GM23248 (cell line): ENCODE data around the gene GSG1L2. TPM values are rescaled to one million over a fixed set of nuclear protein-coding genes. Genes with fewer than 3 reads are reported as not detected.

Experiments used
- DNase-seq: peaks from one replicate; pipeline ENCODE4 v3.0.0-alpha.2; 2015
- H2AFZ ChIP-seq: fragments of 200-600 bp; sonication (generic); 2 replicates; pipeline ENCODE4 v1.6.1; 2016; ENCODE audit warnings: antibody characterized with exemption
- H3F3A ChIP-seq: fragments of 200-600 bp; sonication (generic); 2 replicates; pipeline ENCODE4 v1.6.1; 2016; ENCODE audit warnings: mild to moderate bottlenecking, antibody characterized with exemption, mixed run types; ENCODE audit not compliant: insufficient read depth
- H3K27ac ChIP-seq: fragments of 200-600 bp; sonication (generic); 2 replicates; pipeline ENCODE4 v1.5.1; 2016; ENCODE audit warnings: mild to moderate bottlenecking
- H3K27me3 ChIP-seq: fragments of 200-600 bp; sonication (generic); replicated peaks from 2 replicates; pipeline ENCODE4 v1.6.1; 2016; ENCODE audit warnings: mild to moderate bottlenecking; ENCODE audit not compliant: insufficient read depth
- H3K36me3 ChIP-seq: fragments of 200-600 bp; sonication (generic); 2 replicates; pipeline ENCODE4 v1.6.1; 2016; ENCODE audit warnings: low read depth, mild to moderate bottlenecking
- H3K4me1 ChIP-seq: fragments of 200-600 bp; sonication (generic); 2 replicates; pipeline ENCODE4 v1.6.1; 2016; ENCODE audit warnings: mild to moderate bottlenecking; ENCODE audit not compliant: insufficient read depth
- H3K4me2 ChIP-seq: fragments of 200-600 bp; sonication (generic); one replicate; pipeline ENCODE4 v1.6.1; 2016; ENCODE audit warnings: mild to moderate bottlenecking; ENCODE audit not compliant: unreplicated experiment
- H3K4me3 ChIP-seq: fragments of 200-600 bp; sonication (generic); 2 replicates; pipeline ENCODE4 v1.5.1; 2016; ENCODE audit warnings: mild to moderate bottlenecking
- H3K79me2 ChIP-seq: fragments of 200-600 bp; sonication (generic); 2 replicates; pipeline ENCODE4 v1.6.1; 2016; ENCODE audit warnings: mild to moderate bottlenecking; ENCODE audit not compliant: insufficient read depth
- H3K9ac ChIP-seq: fragments of 200-600 bp; sonication (generic); 2 replicates; pipeline ENCODE4 v1.6.1; 2016; ENCODE audit warnings: mild to moderate bottlenecking
- H3K9me2 ChIP-seq: fragments of 200-600 bp; sonication (generic); 2 replicates; pipeline ENCODE4 v1.6.1; 2016; ENCODE audit warnings: mixed run types, mild to moderate bottlenecking, moderate library complexity; ENCODE audit not compliant: insufficient read depth
- H3K9me3 ChIP-seq: fragments of 200-600 bp; sonication (generic); one replicate; pipeline ENCODE4 v1.6.1; 2017; ENCODE audit warnings: low read depth
- H4K20me1 ChIP-seq: fragments of 200-600 bp; sonication (generic); 2 replicates; pipeline ENCODE4 v1.6.0; 2016; ENCODE audit not compliant: insufficient read depth
- EZH2 ChIP-seq: fragments of 200-600 bp; sonication (generic); IDR thresholded peaks from 2 replicates; pipeline ENCODE4 v1.6.1; 2018; ENCODE audit warnings: antibody characterized with exemption, mild to moderate bottlenecking; ENCODE audit not compliant: insufficient read depth, poor library complexity, severe bottlenecking
- EZH2phosphoT487 ChIP-seq: fragments of 200-600 bp; sonication (generic); IDR thresholded peaks from 2 replicates; pipeline ENCODE4 v1.6.1; 2018; ENCODE audit warnings: antibody characterized with exemption, moderate library complexity, mild to moderate bottlenecking, low read depth; ENCODE audit not compliant: insufficient read depth
- WGBS, 2 experiments: methylation state at CpG; one replicate each; pipeline ENCODE4 v1.1.6; 2015 to 2017; ENCODE audit warnings: low lambda C conversion rate in 2 of 2, low coverage in 1 of 2; ENCODE audit errors: missing lambda C conversion rate in 2 of 2; 5-methylcytosine and 5-hydroxymethylcytosine counted together
- in situ Hi-C: fragments of 300-500 bp; cut with MboI; formaldehyde crosslinking; loops from 2 replicates; pipeline ENCODE4 v1.15.0; 2020
- polyA plus RNA-seq: library from polyadenylated mRNA; unstranded; fragments of >200 nt; fragmentation: Nextera tagmentation; extraction: Ambion mirVana; gene quantifications from 2 replicates; pipeline ENCODE4 v1.2.1, GENCODE V29; 2016
- total RNA-seq: library from RNA; depleted of rRNA; stranded (reverse); fragments of >200 nt; shearing (Covaris generic); gene quantifications from 2 replicates; pipeline ENCODE4 v1.2.3, GENCODE V29; 2014

The GSG1L2 gene
- total and polyA plus RNA-seq, 2 experiments from 2014 or later = not detected

GRCh38 chr17:9802697-9803096, 19.2 kb downstream of the GSG1L2 start:
- no peaks in the 10 kb centered on the region for H3K4me1 ChIP-seq
- H3K79me2 ChIP-seq = no peaks in the 10 kb centered on the region
- in situ Hi-C loops = no loop called here
- H3K9me2 ChIP-seq = no peaks in the 10 kb centered on the region
- peaks cover 5% of the 10 kb centered on the region for H3K27me3 ChIP-seq
- H3F3A ChIP-seq = no peaks in the 10 kb centered on the region
- WGBS, 2 experiments = 35 to 39% methylated on average over 4 of the region's 4 CpGs
- no peak overlapping the region for H2AFZ ChIP-seq
- H4K20me1 ChIP-seq = no peaks in the 10 kb centered on the region
- H3K9ac ChIP-seq = no peak overlapping the region
- H3K9me3 ChIP-seq = no peaks in the 10 kb centered on the region
- no peak overlapping the region for H3K4me3 ChIP-seq
- H3K36me3 ChIP-seq = no peaks in the 10 kb centered on the region
- TF ChIP-seq EZH2 = no peak
- TF ChIP-seq EZH2phosphoT487 = no peak
- no peak overlapping the region for H3K27ac ChIP-seq
- DNase-seq = no peak
- H3K4me2 ChIP-seq = no peak overlapping the region

GRCh38 chr17:9802294-9802693, 19.6 kb downstream of the GSG1L2 start:
- TF ChIP-seq EZH2 = no peak
- no peak for TF ChIP-seq EZH2phosphoT487
- H2AFZ ChIP-seq = no peak overlapping the region
- H4K20me1 ChIP-seq = no peaks in the 10 kb centered on the region
- H3K4me2 ChIP-seq = no peak overlapping the region
- WGBS, 2 experiments = 58 to 66% methylated on average over 13 of the region's 13 CpGs
- no peaks in the 10 kb centered on the region for H3K9me2 ChIP-seq
- no peak overlapping the region for H3K9ac ChIP-seq
- no peaks in the 10 kb centered on the region for H3K79me2 ChIP-seq
- in situ Hi-C loops = no loop called here
- H3K9me3 ChIP-seq = no peaks in the 10 kb centered on the region
- no peak for DNase-seq
- no peak overlapping the region for H3K27ac ChIP-seq
- no peaks in the 10 kb centered on the region for H3K4me1 ChIP-seq
- no peaks in the 10 kb centered on the region for H3F3A ChIP-seq
- no peaks in the 10 kb centered on the region for H3K36me3 ChIP-seq
- H3K4me3 ChIP-seq = no peak overlapping the region
- H3K27me3 ChIP-seq = peaks cover 5% of the 10 kb centered on the region

- Histone ChIP-seq H3K4me1 (no peaks in the 10 kb centered on the region), H3K9me2 (no peaks in the 10 kb centered on the region), H3K27me3 (peaks cover 5% of the 10 kb centered on the region), H4K20me1 (no peaks in the 10 kb centered on the region), H3K79me2 (no peaks in the 10 kb centered on the region), H3K4me2 (no peak overlapping the region), H3K9me3 (no peaks in the 10 kb centered on the region), H3K9ac (no peak overlapping the region), H3F3A (no peaks in the 10 kb centered on the region), H2AFZ (no peak overlapping the region), H3K4me3 (no peak overlapping the region), H3K36me3 (no peaks in the 10 kb centered on the region), H3K27ac (no peak overlapping the region)
- WGBS, 2 experiments = 0 to 6% methylated on average over 2 of the region's 2 CpGs
- TF ChIP-seq EZH2 (no peak), EZH2phosphoT487 (no peak)
- in situ Hi-C loops = no loop called here
- DNase-seq = no peak
Measured at GRCh38 chr17:9801505-9801904, 20.4 kb downstream of the GSG1L2 start.

DNA sequence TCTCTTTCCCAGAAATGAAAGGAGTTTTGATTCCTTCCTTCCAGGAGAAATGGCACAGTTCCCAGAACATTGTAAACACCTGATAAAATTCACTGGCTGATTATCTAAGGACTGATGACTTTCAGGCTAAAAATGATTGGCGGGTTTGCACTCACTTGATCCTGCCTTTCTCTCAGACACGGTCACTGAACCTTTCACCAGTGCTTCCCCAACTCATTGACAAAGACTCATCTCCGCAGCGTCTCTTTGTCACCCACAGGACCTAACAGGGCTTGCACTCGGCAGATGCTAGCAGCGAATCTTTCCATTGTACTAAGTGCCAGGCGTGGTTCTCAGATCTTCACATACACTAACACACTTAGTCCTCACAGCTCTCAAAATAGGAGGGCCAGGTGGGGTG, 23.2 kb downstream of the GSG1L2 start:
- 58% methylated on average over 7 of the region's 7 CpGs for WGBS, 2 experiments

GRCh38 chr17:9798008-9798407, 23.9 kb downstream of the GSG1L2 start:
- TF ChIP-seq EZH2 (no peak), EZH2phosphoT487 (no peak)
- H3K36me3 ChIP-seq = no peaks in the 10 kb centered on the region
- 35 to 42% methylated on average over 3 of the region's 3 CpGs for WGBS, 2 experiments
- H3K4me3 ChIP-seq = no peak overlapping the region
- H3K27ac ChIP-seq = no peak overlapping the region
- no peaks in the 10 kb centered on the region for H3K9me2 ChIP-seq
- no peaks in the 10 kb centered on the region for H3K4me1 ChIP-seq
- in situ Hi-C loops = no loop called here
- no peak overlapping the region for H3K9ac ChIP-seq
- H3K27me3 ChIP-seq = peaks cover 5% of the 10 kb centered on the region
- no peak overlapping the region for H3K4me2 ChIP-seq
- H3K9me3 ChIP-seq = no peaks in the 10 kb centered on the region
- H3F3A ChIP-seq = no peaks in the 10 kb centered on the region
- H3K79me2 ChIP-seq = no peaks in the 10 kb centered on the region
- no peak for DNase-seq
- H4K20me1 ChIP-seq = no peaks in the 10 kb centered on the region
- H2AFZ ChIP-seq = no peak overlapping the region

More for the DNA sequence above, 23.2 kb downstream of the GSG1L2 start:
- in situ Hi-C loops = no loop called here
- no peak for TF ChIP-seq EZH2phosphoT487
- TF ChIP-seq EZH2 = no peak
- H2AFZ ChIP-seq = no peak overlapping the region
- H3K4me3 ChIP-seq = no peak overlapping the region
- H3K27ac ChIP-seq = no peak overlapping the region
- H4K20me1 ChIP-seq = no peaks in the 10 kb centered on the region
- H3K79me2 ChIP-seq = no peaks in the 10 kb centered on the region
- H3K9me2 ChIP-seq = no peaks in the 10 kb centered on the region
- H3K9ac ChIP-seq = no peak overlapping the region
- no peak for DNase-seq
- peaks cover 5% of the 10 kb centered on the region for H3K27me3 ChIP-seq
- H3K4me1 ChIP-seq = no peaks in the 10 kb centered on the region
- no peaks in the 10 kb centered on the region for H3F3A ChIP-seq
- H3K9me3 ChIP-seq = no peaks in the 10 kb centered on the region
- H3K36me3 ChIP-seq = no peaks in the 10 kb centered on the region
- H3K4me2 ChIP-seq = no peak overlapping the region
